Thyroid gland (tissue), 4 donors: ENCODE data around the gene EIF3CL. TPM values are rescaled to one million over a fixed set of nuclear protein-coding genes. Genes with fewer than 3 reads are reported as not detected.
"Not testable (repeated sequence)": the region's sequence is repeated elsewhere in the genome, so short reads cannot be mapped to it uniquely, and the experiment has no call there.

ENCODE experiments used
- DNase-seq, 2 donors: peaks; one replicate each; pipeline ENCODE4 v3.0.0-alpha.2; 2019
- H3K27ac ChIP-seq, 3 donors: fragments of 200-600 bp; sonication (generic); 1 replicate in 2 of 3; 2 replicates in 1 of 3; pipeline ENCODE4 v1.5.1; 2016 to 2019; ENCODE audit warnings: mild to moderate bottlenecking in 1 of 3, moderate library complexity in 1 of 3
- H3K27me3 ChIP-seq: fragments of 200-600 bp; sonication (generic); one replicate; pipeline ENCODE4 v1.5.1; 2019
- H3K36me3 ChIP-seq, 2 donors: fragments of 200-600 bp; sonication (generic); one replicate each; pipeline ENCODE4 v1.5.1; 2016 to 2019
- H3K4me1 ChIP-seq, 2 donors: fragments of 200-600 bp; sonication (generic); one replicate each; pipeline ENCODE4 v1.5.1; 2017 to 2019
- H3K4me3 ChIP-seq, 3 donors: fragments of 200-600 bp; sonication (generic); replicated peaks in 1 of 3; 1 replicate in 2 of 3; 2 replicates in 1 of 3; pipeline ENCODE4 v1.5.1; 2016; ENCODE audit warnings: mild to moderate bottlenecking in 1 of 3
- H3K9me3 ChIP-seq: fragments of 200-600 bp; sonication (generic); one replicate; pipeline ENCODE4 v1.5.1; 2017
- WGBS, 2 donors: methylation state at CpG; one replicate each; pipeline ENCODE4 v1.1.5; 2017; 5-methylcytosine and 5-hydroxymethylcytosine counted together
- intact Hi-C: fragments of 100-400 bp; cut with DNase I; formaldehyde crosslinking; loops from one replicate; pipeline ENCODE4 v1.15.1; 2023
- total RNA-seq, 4 donors: library from RNA; depleted of rRNA; stranded (reverse); fragments of >200 nt; gene quantifications; one replicate each; pipeline ENCODE4 v1.2.3, GENCODE V29; 2016

The EIF3CL gene
- total RNA-seq, result 100 to 1,000 TPM in 2 of 4 donors, 10 to 100 TPM in 2; 64.5 to 220 (median 105) TPM

- H3K9me3 ChIP-seq, H3K27me3 ChIP-seq, DNase-seq, intact Hi-C loops, H3K36me3 ChIP-seq, H3K4me1 ChIP-seq, H3K4me3 ChIP-seq, H3K27ac ChIP-seq: not testable (repeated sequence)
- WGBS, 2 donors, result no CpG with 5 or more reads among the region's 66 CpGs
These were observed at the start of gene EIF3CL for GRCh38 chr16:28403220-28404072. Gene EIF3CL, minus strand, starts transcription at chr16:28403841. Its CDS starts 223 bp downstream, at chr16:28403618.

- intact Hi-C loops, H3K27me3 ChIP-seq, DNase-seq, H3K36me3 ChIP-seq, H3K4me1 ChIP-seq, H3K4me3 ChIP-seq, H3K9me3 ChIP-seq, H3K27ac ChIP-seq: not testable (repeated sequence)
- no CpG with 5 or more reads among the region's 6 CpGs for WGBS, 2 donors
These were observed 43.4 kb upstream of the EIF3CL start for GRCh38 chr16:28447081-28447480.

- H3K27me3 ChIP-seq, H3K4me1 ChIP-seq, DNase-seq, H3K36me3 ChIP-seq, intact Hi-C loops, H3K27ac ChIP-seq, H3K9me3 ChIP-seq, H3K4me3 ChIP-seq: not testable (repeated sequence)
- WGBS, 2 donors, result no CpG with 5 or more reads among the region's 4 CpGs
These were observed 42.7 kb upstream of the EIF3CL start for GRCh38 chr16:28446388-28446787.

GRCh38 chr16:28443943-28444342 lies 40.3 kb upstream of the EIF3CL start:
- H3K36me3 ChIP-seq, H3K4me3 ChIP-seq, H3K27ac ChIP-seq, H3K27me3 ChIP-seq, intact Hi-C loops, H3K4me1 ChIP-seq, DNase-seq, H3K9me3 ChIP-seq: not testable (repeated sequence)
- WGBS, 2 donors, result 70 to 100% methylated on average over 1 to 3 of the region's 6 CpGs

GRCh38 chr16:28438899-28439298 lies 35.3 kb upstream of the EIF3CL start:
- H3K9me3 ChIP-seq, H3K4me1 ChIP-seq, intact Hi-C loops, H3K36me3 ChIP-seq, H3K27me3 ChIP-seq, H3K4me3 ChIP-seq, DNase-seq, H3K27ac ChIP-seq: not testable (repeated sequence)
- WGBS, 2 donors, result 82 to 93% methylated on average over 3 to 4 of the region's 6 CpGs

- H3K36me3 ChIP-seq, DNase-seq, H3K4me3 ChIP-seq, H3K27ac ChIP-seq, H3K4me1 ChIP-seq, H3K9me3 ChIP-seq, H3K27me3 ChIP-seq, intact Hi-C loops: not testable (repeated sequence)
- 93% methylated on average over 3 of the region's 29 CpGs; no CpG with 5 or more reads in 1 of the 2 donors for WGBS, 2 donors
These were observed 31.7 kb upstream of the EIF3CL start for GRCh38 chr16:28435340-28435739.

GRCh38 chr16:28426060-28426680 lies 22.5 kb upstream of the EIF3CL start:
- DNase-seq, H3K36me3 ChIP-seq, H3K4me3 ChIP-seq, intact Hi-C loops, H3K4me1 ChIP-seq, H3K27me3 ChIP-seq, H3K9me3 ChIP-seq, H3K27ac ChIP-seq: not testable (repeated sequence)
- no CpG with 5 or more reads among the region's 10 CpGs for WGBS, 2 donors

GRCh38 chr16:28421071-28421750 lies 17.6 kb upstream of the EIF3CL start:
- H3K36me3 ChIP-seq, DNase-seq, H3K9me3 ChIP-seq, intact Hi-C loops, H3K4me3 ChIP-seq, H3K4me1 ChIP-seq, H3K27me3 ChIP-seq, H3K27ac ChIP-seq: not testable (repeated sequence)
- WGBS, 2 donors, result no CpG with 5 or more reads among the region's 11 CpGs

- WGBS, 2 donors, result 90% methylated on average over 6 of the region's 30 CpGs; no CpG with 5 or more reads in 1 of the 2 donors
- DNase-seq, H3K36me3 ChIP-seq, intact Hi-C loops, H3K4me3 ChIP-seq, H3K4me1 ChIP-seq, H3K9me3 ChIP-seq, H3K27ac ChIP-seq, H3K27me3 ChIP-seq: not testable (repeated sequence)
These were observed 13.4 kb upstream of the EIF3CL start for GRCh38 chr16:28417033-28417432.

GRCh38 chr16:28414530-28414929 lies 10.9 kb upstream of the EIF3CL start:
- H3K36me3 ChIP-seq, H3K9me3 ChIP-seq, H3K27ac ChIP-seq, H3K4me3 ChIP-seq, H3K4me1 ChIP-seq, intact Hi-C loops, H3K27me3 ChIP-seq: not testable (repeated sequence)
- WGBS, 2 donors, result 67 to 85% methylated on average over 9 to 14 of the region's 18 CpGs
- DNase-seq, result peak; percentile 35 to 61

- H3K27me3 ChIP-seq, H3K36me3 ChIP-seq, H3K9me3 ChIP-seq, H3K27ac ChIP-seq, intact Hi-C loops, H3K4me3 ChIP-seq, H3K4me1 ChIP-seq, DNase-seq: not testable (repeated sequence)
- no CpG with 5 or more reads among the region's 7 CpGs for WGBS, 2 donors
These were observed 9.9 kb upstream of the EIF3CL start for GRCh38 chr16:28413585-28413984.

- H3K4me1 ChIP-seq, H3K4me3 ChIP-seq, DNase-seq, H3K9me3 ChIP-seq, H3K27ac ChIP-seq, H3K27me3 ChIP-seq, intact Hi-C loops, H3K36me3 ChIP-seq: not testable (repeated sequence)
- no CpG with 5 or more reads among the region's 5 CpGs for WGBS, 2 donors
These were observed 11.6 kb downstream of the EIF3CL start for GRCh38 chr16:28392054-28392453.
